GM18507 (cell line): ENCODE measurements around the gene ATP13A3.

Source experiments
- DNase-seq: peaks from one replicate; pipeline ENCODE4 v3.0.0; 2011; ENCODE audit warnings: low read depth; ENCODE audit not compliant: insufficient read length; ENCODE audit errors: extremely low spot score
- FAIRE-seq: peaks from 2 replicates; lab custom pipeline; 2011; peaks lifted over from hg19 to GRCh38; lab: Jason Lieb, UNC

ATP13A3 gene

DNA sequence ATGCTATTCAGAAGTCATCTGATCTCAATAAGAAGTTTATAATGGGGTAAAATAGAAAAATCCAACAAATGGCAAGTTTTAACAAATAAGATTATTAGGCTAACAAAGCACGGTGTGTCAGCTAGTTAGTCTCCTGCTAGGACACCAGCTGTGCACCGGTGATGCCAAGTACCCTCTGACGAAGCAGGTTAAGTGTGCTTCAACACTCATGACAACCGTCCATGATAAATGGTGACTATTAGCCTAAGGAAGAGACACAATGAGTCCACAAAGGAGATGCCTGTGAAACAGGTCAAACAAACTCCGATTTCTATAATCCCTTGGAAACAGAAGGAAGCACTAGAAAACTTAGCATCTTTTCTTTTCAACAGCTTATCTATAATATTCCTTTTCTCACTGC is 36.5 kb downstream of the ATP13A3 start:
- FAIRE-seq = peak; percentile 36

GRCh38 chr3:194449913-194450312 is 36.9 kb downstream of the ATP13A3 start:
- no peak for DNase-seq
- FAIRE-seq = no peak

More for the DNA sequence above, 36.5 kb downstream of the ATP13A3 start:
- DNase-seq = no peak

GRCh38 chr3:194447657-194448056 is 39.1 kb downstream of the ATP13A3 start:
- DNase-seq (no peak), FAIRE-seq (no peak)

GRCh38 chr3:194447161-194447560 is 39.6 kb downstream of the ATP13A3 start:
- FAIRE-seq (no peak), DNase-seq (no peak)

DNA sequence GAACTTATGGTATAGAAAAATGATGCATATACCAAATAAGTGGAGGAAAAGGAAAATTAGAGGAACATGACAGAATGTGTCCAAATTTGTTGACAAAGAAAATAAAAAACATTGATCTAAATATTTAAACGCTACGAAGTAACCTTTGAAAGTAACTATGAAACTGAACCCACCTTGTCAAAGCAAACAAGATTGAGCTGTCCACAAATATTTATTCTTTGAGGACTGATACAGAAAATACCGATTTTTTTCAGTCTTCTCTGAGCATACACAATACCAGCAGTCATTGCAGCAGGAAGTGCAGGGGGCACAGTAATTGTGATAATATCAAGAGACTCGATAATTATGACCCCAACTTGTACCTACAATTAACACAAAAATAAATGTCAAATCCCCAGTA is 40.0 kb downstream of the ATP13A3 start:
- DNase-seq (no peak), FAIRE-seq (no peak)

DNA sequence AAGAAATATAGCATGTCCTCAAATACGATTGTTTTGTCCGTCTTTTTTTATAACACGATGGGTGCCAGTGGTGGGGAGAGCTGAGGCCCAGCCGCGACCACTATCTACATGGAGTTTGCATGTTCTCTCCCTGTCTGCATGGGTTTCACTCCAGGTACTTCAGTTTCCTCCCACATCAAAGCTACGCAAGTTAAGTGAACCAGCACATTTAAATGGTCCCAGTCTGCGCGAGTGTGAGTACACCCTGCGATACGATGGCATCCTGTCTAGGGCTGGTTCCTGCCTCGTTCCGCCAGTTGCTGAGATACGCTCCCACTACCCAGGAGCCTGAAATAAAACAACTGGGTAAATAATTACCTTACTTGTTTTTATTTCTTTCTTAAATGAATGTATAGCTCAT is 40.6 kb downstream of the ATP13A3 start:
- FAIRE-seq (no peak), DNase-seq (no peak)

- no peak for DNase-seq
- FAIRE-seq = no peak
Measured at GRCh38 chr3:194443901-194444300, 42.9 kb downstream of the ATP13A3 start.

GRCh38 chr3:194440756-194441155 is 46.0 kb downstream of the ATP13A3 start:
- no peak for DNase-seq
- no peak for FAIRE-seq

DNA sequence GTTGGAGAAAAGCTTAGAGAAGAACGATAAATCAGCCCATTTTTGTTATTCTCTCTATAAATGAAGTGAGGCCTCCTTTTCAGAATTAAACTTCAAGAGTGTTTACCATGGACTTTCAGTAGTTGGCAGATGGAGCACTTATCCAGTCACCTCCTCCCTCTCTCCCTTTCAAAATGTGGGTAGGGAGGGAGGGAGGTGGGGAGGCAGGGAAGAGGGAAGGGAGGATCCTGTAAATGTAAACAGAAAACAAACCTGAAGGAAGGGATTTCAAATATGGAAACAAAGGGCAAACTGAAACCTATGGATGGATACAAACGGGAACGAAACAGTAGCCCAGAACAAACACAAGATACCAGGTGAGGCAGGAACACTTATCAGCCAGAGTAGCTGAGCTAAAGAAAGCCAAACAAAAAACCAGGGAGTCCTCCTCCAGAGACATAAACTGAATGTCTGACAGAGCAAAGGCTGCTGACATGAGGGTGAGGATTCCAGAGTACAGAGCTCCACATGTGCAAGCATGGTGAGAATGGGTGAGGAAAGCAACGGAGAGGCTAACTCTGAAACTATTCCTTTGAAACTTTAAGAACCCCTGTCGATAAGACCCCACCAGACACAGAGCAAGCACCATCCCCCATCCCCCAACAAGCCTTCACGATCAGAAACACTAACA is 46.8 kb downstream of the ATP13A3 start:
- FAIRE-seq (no peak), DNase-seq (no peak)

- FAIRE-seq = no peak
- no peak for DNase-seq
Measured at GRCh38 chr3:194434503-194434902, 52.3 kb downstream of the ATP13A3 start.

GRCh38 chr3:194431554-194431953 is 55.2 kb downstream of the ATP13A3 start:
- no peak for FAIRE-seq
- no peak for DNase-seq

GRCh38 chr3:194425399-194425798 is 61.4 kb downstream of the ATP13A3 start:
- FAIRE-seq = no peak
- DNase-seq = no peak

GRCh38 chr3:194424953-194425352 is 61.8 kb downstream of the ATP13A3 start:
- no peak for DNase-seq
- FAIRE-seq = no peak

DNA sequence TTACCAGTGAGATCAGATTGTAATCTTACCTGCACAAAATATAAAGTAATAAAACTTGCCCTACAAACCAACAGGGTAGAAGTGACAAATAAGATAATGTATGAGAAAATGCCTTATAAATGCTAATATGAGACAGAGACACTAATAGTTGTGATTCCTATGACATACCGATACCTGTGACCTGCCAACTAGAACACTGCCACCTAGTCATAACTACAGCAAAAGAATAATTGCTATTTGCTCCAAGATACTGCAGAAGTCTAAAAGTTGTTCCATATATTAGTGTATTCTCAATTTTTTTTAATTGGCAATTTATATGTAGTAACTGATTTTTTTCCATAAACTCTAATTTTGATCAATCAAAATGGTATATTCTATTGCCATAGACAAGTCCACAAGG is 62.4 kb downstream of the ATP13A3 start:
- DNase-seq = no peak
- no peak for FAIRE-seq

DNA sequence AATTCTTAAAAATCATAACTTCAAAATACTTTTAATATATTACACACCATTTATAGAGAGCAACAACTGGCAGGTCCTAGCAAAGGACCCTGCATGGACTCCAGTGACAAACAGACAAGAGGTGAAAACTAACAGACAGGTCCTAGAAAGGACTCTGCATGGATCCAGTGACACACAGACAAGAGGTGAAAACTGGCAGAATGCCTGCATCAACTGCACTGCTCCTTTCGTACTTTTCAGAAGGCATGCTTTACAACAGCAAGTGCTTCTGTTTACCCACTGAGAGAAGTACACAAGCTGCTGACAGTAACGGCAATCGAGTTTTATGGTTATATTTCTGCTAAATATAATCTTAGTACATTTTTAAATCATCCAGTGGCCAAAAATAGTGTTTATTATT is 63.5 kb downstream of the ATP13A3 start:
- no peak for FAIRE-seq
- no peak for DNase-seq

GRCh38 chr3:194422188-194422587 is 64.6 kb downstream of the ATP13A3 start:
- DNase-seq (no peak), FAIRE-seq (no peak)

DNA sequence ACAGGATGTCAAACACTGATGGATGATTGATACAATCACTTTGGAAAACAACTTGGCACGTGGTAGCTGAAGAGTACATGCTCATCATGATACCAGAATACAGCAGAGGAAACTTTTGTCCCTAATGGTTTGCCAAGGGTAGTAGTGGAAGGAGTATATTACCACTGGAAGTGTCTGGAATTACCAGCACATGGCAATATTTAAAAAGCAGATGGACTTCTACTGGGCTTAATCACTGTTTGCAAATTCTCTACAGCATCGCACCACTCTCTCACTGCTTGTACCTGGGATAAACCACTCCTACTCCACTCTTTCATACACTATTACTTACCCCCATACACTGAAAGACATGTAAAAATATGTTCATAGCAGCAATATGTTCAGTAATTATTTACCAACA is 68.1 kb downstream of the ATP13A3 start:
- DNase-seq (no peak), FAIRE-seq (no peak)

GRCh38 chr3:194407423-194407822 is 79.4 kb downstream of the ATP13A3 start:
- DNase-seq (no peak), FAIRE-seq (no peak)

GRCh38 chr3:194405766-194406165 is 81.0 kb downstream of the ATP13A3 start:
- FAIRE-seq = no peak

DNA sequence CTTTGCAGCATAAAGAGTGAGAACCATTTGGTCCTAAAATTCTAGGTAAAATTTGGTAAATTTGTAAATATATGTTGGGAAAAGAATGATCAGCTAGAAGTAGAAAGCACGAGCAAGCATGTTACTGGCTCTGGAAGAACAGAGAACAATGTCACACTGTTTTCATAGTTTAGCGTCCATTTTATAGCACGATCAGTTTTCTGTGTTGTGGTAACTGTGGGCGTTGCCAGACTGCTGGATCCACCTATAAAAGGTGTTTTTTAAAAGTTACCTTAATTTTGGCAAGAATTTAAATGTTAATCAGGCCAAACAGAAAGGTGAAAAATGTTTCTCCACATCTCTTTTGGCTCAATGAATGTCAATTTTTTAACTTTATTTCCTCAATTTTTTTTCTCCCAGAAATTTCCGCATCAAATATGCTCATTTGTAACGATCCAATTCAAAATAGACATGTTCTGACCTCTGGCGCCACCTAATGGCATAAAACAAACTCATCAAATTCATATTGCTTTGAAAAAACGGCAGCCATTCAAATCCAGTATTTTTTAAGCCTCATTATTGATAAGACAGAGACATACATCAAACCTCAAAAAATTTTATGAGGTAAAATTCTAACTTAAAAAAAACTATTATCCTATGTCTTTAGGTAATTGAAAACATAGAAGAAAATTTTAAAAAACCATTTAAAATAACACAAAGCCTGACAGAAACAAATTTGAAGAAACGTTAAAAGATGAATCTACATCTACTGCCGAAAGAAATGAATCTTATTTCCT is 82.2 kb downstream of the ATP13A3 start:
- peak; percentile 75 for FAIRE-seq
- no peak for DNase-seq

More at GRCh38 chr3:194405766-194406165, 81.0 kb downstream of the ATP13A3 start:
- no peak for DNase-seq

DNA sequence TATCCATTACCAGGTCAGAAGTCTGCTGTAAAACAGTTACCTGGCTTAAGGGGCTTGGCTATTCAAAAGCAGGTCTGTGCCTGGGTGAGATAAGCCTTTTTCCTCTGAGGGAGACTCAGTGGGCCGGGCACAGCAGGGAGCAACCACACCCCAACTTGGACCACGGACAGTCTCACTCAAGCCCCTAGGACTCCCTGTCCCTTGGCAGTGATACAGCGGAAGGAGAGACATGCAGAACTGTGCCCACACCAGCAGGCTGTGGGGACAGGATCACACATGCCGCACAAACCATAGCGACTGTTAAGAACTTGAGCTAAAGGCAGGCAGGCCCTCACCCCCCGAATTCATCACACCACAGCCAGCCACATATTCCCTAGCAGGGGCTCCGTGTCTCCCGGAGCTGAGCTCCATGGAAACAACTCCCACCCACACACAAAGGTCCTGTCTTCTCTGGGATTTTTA is 84.9 kb downstream of the ATP13A3 start:
- no peak for FAIRE-seq
- DNase-seq = no peak
